ENCODE results near the gene ADA. TPM values are rescaled to one million over a fixed set of nuclear protein-coding genes. Genes with fewer than 3 reads are reported as not detected.

ADA gene
- total RNA-seq, 4 donors from 2014 or later = 1.6 to 25.6 (median 5.0) TPM

DNA sequence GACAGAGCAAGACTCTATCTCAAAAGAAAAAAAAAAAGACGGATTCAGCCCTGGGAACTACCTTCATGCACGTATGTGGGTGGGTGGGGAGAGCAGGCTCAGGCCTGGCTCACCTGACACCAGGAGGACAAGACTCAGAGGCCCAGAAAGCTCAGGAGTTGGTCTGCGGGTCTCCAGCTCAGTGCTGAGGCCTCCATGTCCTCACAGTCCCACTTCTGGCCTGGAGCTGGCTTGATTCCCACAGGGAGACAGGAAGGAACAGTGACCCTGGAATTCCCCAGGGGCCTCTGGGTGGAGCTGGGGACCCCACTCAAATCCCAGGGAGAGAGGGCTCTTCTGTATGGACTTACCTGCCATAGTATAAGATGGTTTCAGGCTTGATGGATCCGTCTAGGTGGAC, 15.6 kb downstream of the ADA start:
- H3K4me3 ChIP-seq = no peak overlapping the region
- no peaks in the 10 kb centered on the region for H3K27me3 ChIP-seq
- no peak overlapping the region for H3K27ac ChIP-seq
- TF ChIP-seq POLR2A (IDR thresholded peaks at IDR 0.05) = no peak
- TF ChIP-seq, protein P1, sequence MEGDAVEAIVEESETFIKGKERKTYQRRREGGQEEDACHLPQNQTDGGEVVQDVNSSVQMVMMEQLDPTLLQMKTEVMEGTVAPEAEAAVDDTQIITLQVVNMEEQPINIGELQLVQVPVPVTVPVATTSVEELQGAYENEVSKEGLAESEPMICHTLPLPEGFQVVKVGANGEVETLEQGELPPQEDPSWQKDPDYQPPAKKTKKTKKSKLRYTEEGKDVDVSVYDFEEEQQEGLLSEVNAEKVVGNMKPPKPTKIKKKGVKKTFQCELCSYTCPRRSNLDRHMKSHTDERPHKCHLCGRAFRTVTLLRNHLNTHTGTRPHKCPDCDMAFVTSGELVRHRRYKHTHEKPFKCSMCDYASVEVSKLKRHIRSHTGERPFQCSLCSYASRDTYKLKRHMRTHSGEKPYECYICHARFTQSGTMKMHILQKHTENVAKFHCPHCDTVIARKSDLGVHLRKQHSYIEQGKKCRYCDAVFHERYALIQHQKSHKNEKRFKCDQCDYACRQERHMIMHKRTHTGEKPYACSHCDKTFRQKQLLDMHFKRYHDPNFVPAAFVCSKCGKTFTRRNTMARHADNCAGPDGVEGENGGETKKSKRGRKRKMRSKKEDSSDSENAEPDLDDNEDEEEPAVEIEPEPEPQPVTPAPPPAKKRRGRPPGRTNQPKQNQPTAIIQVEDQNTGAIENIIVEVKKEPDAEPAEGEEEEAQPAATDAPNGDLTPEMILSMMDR (IDR thresholded peaks at IDR 0.05) = no peak
- H3K9me3 ChIP-seq = no peaks in the 10 kb centered on the region
- H3K4me1 ChIP-seq = no peaks in the 10 kb centered on the region
- H3K36me3 ChIP-seq = peaks cover 0 to 9% (median 0%) of the 10 kb centered on the region in 3 donors
- DNase-seq = no peak

DNA sequence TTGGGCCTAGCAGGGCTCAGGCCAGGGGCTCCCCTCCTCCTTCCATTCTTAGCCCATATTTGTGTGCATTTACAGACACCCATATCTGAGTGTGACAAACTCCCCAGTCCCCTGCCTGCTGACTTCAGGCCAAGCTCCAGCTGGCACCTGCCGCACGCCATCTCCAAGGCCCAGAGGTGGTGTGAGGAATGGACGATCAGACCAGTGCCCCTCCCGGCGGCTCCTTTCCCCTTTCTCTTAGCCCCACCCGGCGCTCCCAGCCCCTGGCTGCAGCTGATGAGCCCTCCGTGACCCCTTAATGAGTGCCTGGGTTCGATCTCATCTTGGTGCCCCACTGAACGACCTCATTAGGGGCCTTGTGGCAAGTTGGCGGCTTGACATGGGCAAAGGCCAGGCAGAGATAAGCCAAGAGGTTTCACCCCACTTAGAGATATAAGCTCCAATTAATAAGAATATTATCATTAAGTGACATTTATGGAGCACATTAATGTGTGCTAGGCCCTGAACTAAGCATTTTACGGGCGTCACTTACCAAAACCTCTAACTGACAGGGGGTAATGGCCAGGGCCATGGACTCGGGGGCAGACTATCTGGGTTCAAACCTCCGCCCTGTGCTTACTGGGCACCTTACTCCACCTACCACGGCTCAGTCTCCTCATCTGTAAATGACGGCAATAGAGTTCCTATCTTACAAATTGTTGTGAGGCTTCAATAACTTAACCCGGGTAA, 17.5 kb downstream of the ADA start:
- Histone ChIP-seq H3K27me3 (no peaks in the 10 kb centered on the region), H3K27ac (peak overlapping the region in 1 of 4 donors; percentile 19), H3K4me3 (no peak overlapping the region), H3K4me1 (no peaks in the 10 kb centered on the region), H3K9me3 (no peaks in the 10 kb centered on the region), H3K36me3 (peaks cover 0 to 9% (median 0%) of the 10 kb centered on the region in 3 donors)
- TF ChIP-seq POLR2A (IDR thresholded peaks at IDR 0.05) = no peak
- TF ChIP-seq, protein P1 (IDR thresholded peaks at IDR 0.05) = no peak
- DNase-seq = no peak

GRCh38 chr20:44633187-44633810, 18.2 kb downstream of the ADA start:
- Histone ChIP-seq H3K4me1 (no peaks in the 10 kb centered on the region), H3K27ac (no peak overlapping the region), H3K27me3 (no peaks in the 10 kb centered on the region), H3K36me3 (peaks cover 0 to 9% (median 0%) of the 10 kb centered on the region in 3 donors), H3K9me3 (no peaks in the 10 kb centered on the region), H3K4me3 (no peak overlapping the region)
- TF ChIP-seq POLR2A (IDR thresholded peaks at IDR 0.05) = no peak
- TF ChIP-seq, protein P1 (IDR thresholded peaks at IDR 0.05) = no peak
- DNase-seq = no peak

GRCh38 chr20:44632103-44632752, 19.3 kb downstream of the ADA start:
- H3K9me3 ChIP-seq = no peaks in the 10 kb centered on the region
- H3K27me3 ChIP-seq = no peaks in the 10 kb centered on the region
- TF ChIP-seq POLR2A (IDR thresholded peaks at IDR 0.05) = no peak
- TF ChIP-seq, protein P1 (IDR thresholded peaks at IDR 0.05) = no peak
- no peaks in the 10 kb centered on the region for H3K4me1 ChIP-seq
- DNase-seq = no peak
- H3K4me3 ChIP-seq = no peak overlapping the region
- H3K36me3 ChIP-seq = peaks cover 0 to 9% (median 0%) of the 10 kb centered on the region in 3 donors
- H3K27ac ChIP-seq = no peak overlapping the region

GRCh38 chr20:44630297-44630696, 21.2 kb downstream of the ADA start:
- Histone ChIP-seq H3K27me3 (no peaks in the 10 kb centered on the region), H3K4me3 (no peak overlapping the region), H3K27ac (no peak overlapping the region), H3K36me3 (peaks cover 0 to 9% (median 0%) of the 10 kb centered on the region in 3 donors), H3K4me1 (no peaks in the 10 kb centered on the region), H3K9me3 (no peaks in the 10 kb centered on the region)
- no peak for TF ChIP-seq POLR2A (IDR thresholded peaks at IDR 0.05)
- TF ChIP-seq, protein P1 (IDR thresholded peaks at IDR 0.05) = no peak
- DNase-seq = no peak

Measured in Peyer's patch (tissue), 4 donors.